22Rv1 (cell line): Measurements from ENCODE around the gene BCKDK.

Experiments
- H3K27ac ChIP-seq: fragments of 450-650 bp; 2 replicates; pipeline ENCODE4 v1.5.1; 2017
- CTCF ChIP-seq: fragments of 450-650 bp; IDR thresholded peaks from 2 replicates; pipeline ENCODE4 v1.5.1; 2017; ENCODE audit warnings: mild to moderate bottlenecking
- ZFX ChIP-seq: fragments of 450-650 bp; IDR thresholded peaks from 2 replicates; pipeline ENCODE4 v1.6.1; 2017; ENCODE audit warnings: antibody characterized with exemption, borderline replicate concordance

BCKDK gene

GRCh38 chr16:31125844-31126243 lies 17.7 kb downstream of the BCKDK start:
- no peak overlapping the region for H3K27ac ChIP-seq

GRCh38 chr16:31127182-31127581 lies 19.0 kb downstream of the BCKDK start:
- no peak overlapping the region for H3K27ac ChIP-seq
- TF ChIP-seq CTCF = no peak
- no peak for TF ChIP-seq ZFX

More at GRCh38 chr16:31125844-31126243, 17.7 kb downstream of the BCKDK start:
- no peak for TF ChIP-seq CTCF

- TF ChIP-seq CTCF = no peak
- no peak for TF ChIP-seq ZFX
- H3K27ac ChIP-seq = peak overlapping the region; percentile 72
Measured at GRCh38 chr16:31128711-31129567, 20.8 kb downstream of the BCKDK start.

GRCh38 chr16:31129568-31130335 lies 21.6 kb downstream of the BCKDK start:
- no peak for TF ChIP-seq ZFX
- TF ChIP-seq CTCF = no peak
- H3K27ac ChIP-seq = peak overlapping the region; percentile 72

- peak overlapping the region; percentile 72 for H3K27ac ChIP-seq
- TF ChIP-seq ZFX (no peak), CTCF (no peak)
Measured at GRCh38 chr16:31130336-31130891, 22.2 kb downstream of the BCKDK start.

GRCh38 chr16:31130899-31131298 lies 22.7 kb downstream of the BCKDK start:
- TF ChIP-seq ZFX = no peak
- H3K27ac ChIP-seq = peak overlapping the region; percentile 72

GRCh38 chr16:31131416-31131815 lies 23.2 kb downstream of the BCKDK start:
- peak overlapping the region; percentile 72 for H3K27ac ChIP-seq
- TF ChIP-seq ZFX (no peak), CTCF (no peak)
